ENCODE data around the gene P2RX6.

The P2RX6 gene

GRCh38 chr22:21015466-21016006 lies 571 bp downstream of the P2RX6 start:
- no peak for DNase-seq

GRCh38 chr22:21016644-21017420 lies 1.9 kb downstream of the P2RX6 start:
- no peak for DNase-seq

GRCh38 chr22:21018314-21018713 lies 3.3 kb downstream of the P2RX6 start:
- DNase-seq, result no peak

- no peak for DNase-seq
Measured at GRCh38 chr22:21020802-21021429, 6.0 kb downstream of the P2RX6 start.

GRCh38 chr22:21022507-21022906 lies 7.5 kb downstream of the P2RX6 start:
- no peak for DNase-seq

GRCh38 chr22:21022955-21023614 lies 8.1 kb downstream of the P2RX6 start:
- no peak for DNase-seq

GRCh38 chr22:21025266-21025665 lies 10.3 kb downstream of the P2RX6 start:
- DNase-seq, result no peak

GRCh38 chr22:21025763-21026755 lies 11.1 kb downstream of the P2RX6 start:
- DNase-seq, result no peak

- no peak for DNase-seq
Measured at GRCh38 chr22:21026783-21027692, 12.1 kb downstream of the P2RX6 start.

GRCh38 chr22:21028277-21029251 lies 13.6 kb downstream of the P2RX6 start:
- DNase-seq, result no peak

- DNase-seq, result no peak
Measured at GRCh38 chr22:21029486-21030025, 14.6 kb downstream of the P2RX6 start.

- DNase-seq, result no peak
Measured at GRCh38 chr22:21030032-21030431, 15.1 kb downstream of the P2RX6 start.

GRCh38 chr22:21030621-21031544 lies 15.9 kb downstream of the P2RX6 start:
- DNase-seq, result no peak

- DNase-seq, result no peak
Measured at GRCh38 chr22:21031545-21032036, 16.6 kb downstream of the P2RX6 start.

GRCh38 chr22:21032037-21032867 lies 17.3 kb downstream of the P2RX6 start, which contains the start of gene SLC7A4:
Gene SLC7A4, minus strand, starts transcription at chr22:21032561. Its CDS starts 749 bp downstream, at chr22:21031812.
- no peak for DNase-seq

- DNase-seq, result no peak
Measured at GRCh38 chr22:21032868-21033688, 18.1 kb downstream of the P2RX6 start.

All from NCI-H1930 (cell line).